K562 (cell line): ENCODE results near the gene LAMC1. TPM values are rescaled to one million over a fixed set of nuclear protein-coding genes. Genes with fewer than 3 reads are reported as not detected.

Source experiments
- ATAC-seq: fragments of 200-7000 bp; cut with Tn5 transposase; 3 replicates; pipeline ENCODE4 v1.9.1; 2020; ENCODE audit warnings: moderate library complexity
- BruUV-seq: library from RNA; stranded (reverse); fragments of 400-500 nt; replicated peaks from 2 replicates; lab custom pipeline; 2021; lab: Mats Ljungman, UMichigan
- CTCF ChIA-PET: fragments of 300-600 bp; formaldehyde crosslinking; extraction: SDS; loops from one replicate; lab custom pipeline; 2021; ENCODE audit warnings: low intra/inter-chr PET ratio; lab: Yijun Ruan, JAX
- POLR2A ChIA-PET: fragments of 300-600, 350-650 bp; sonication (Branson Sonifier 250); formaldehyde crosslinking; extraction: SDS; loops from one replicate; lab custom pipeline; 2021; ENCODE audit warnings: antibody characterized with exemption, inconsistent platforms; lab: Yijun Ruan, JAX
- DNase-seq, 4 experiments: peaks; one replicate each; pipeline versions ENCODE4 v3.0.0 to v3.0.0-alpha.2; 2011 to 2018; ENCODE audit warnings: low spot score in 3 of 4, mixed read lengths in 3 of 4; ENCODE audit errors: extremely low read depth in 1 of 4
- FAIRE-seq: peaks from 2 replicates; lab custom pipeline; 2011; peaks lifted over from hg19 to GRCh38; lab: Jason Lieb, UNC
- H2AFZ ChIP-seq: 2 replicates; pipeline ENCODE4 v1.6.0; 2011; ENCODE audit warnings: low read depth, low read length, control low read depth, inconsistent platforms
- H3K27ac ChIP-seq: fragments of 200-600 bp; 3 replicates; pipeline ENCODE4 v1.8.0; 2011; ENCODE audit warnings: low read depth, mild to moderate bottlenecking, control low read depth, inconsistent platforms, low read length, moderate library complexity, mixed read lengths; ENCODE audit errors: extremely low read depth
- H3K27me3 ChIP-seq, 2 experiments: fragments of 300-600 bp in 1 of 2; 2 replicates in 1 of 2; 3 replicates in 1 of 2; pipeline versions ENCODE4 v1.6.0 to v1.8.0; 2011; ENCODE audit warnings: inconsistent platforms in 2 of 2, low read length in 2 of 2, mild to moderate bottlenecking in 1 of 2, mixed read lengths in 1 of 2, moderate library complexity in 1 of 2; ENCODE audit not compliant: control insufficient read depth in 2 of 2, insufficient read depth in 2 of 2
- H3K36me3 ChIP-seq: fragments of 300-600 bp; 3 replicates; pipeline ENCODE4 v1.8.0; 2011; ENCODE audit warnings: mild to moderate bottlenecking, low read length, inconsistent platforms; ENCODE audit not compliant: control insufficient read depth, insufficient read depth
- H3K4me1 ChIP-seq, 2 experiments: fragments of 200-600 bp in 1 of 2; replicated peaks in 1 of 2; 2 replicates in 1 of 2; 3 replicates in 1 of 2; pipeline versions ENCODE4 v1.5.1 to v1.8.0; 2011; ENCODE audit warnings: inconsistent platforms in 2 of 2, low read length in 2 of 2, mild to moderate bottlenecking in 1 of 2, mixed read lengths in 1 of 2, moderate library complexity in 1 of 2; ENCODE audit not compliant: control insufficient read depth in 2 of 2, insufficient read depth in 2 of 2
- H3K4me2 ChIP-seq: 2 replicates; pipeline ENCODE4 v1.6.1; 2011; ENCODE audit warnings: low read length, control low read depth, inconsistent platforms, mixed read lengths; ENCODE audit not compliant: insufficient read depth
- H3K4me3 ChIP-seq: fragments of 200-600 bp; sonication (generic), shearing (Covaris generic); 2 replicates; pipeline ENCODE4 v1.5.1; 2016; ENCODE audit warnings: control low read depth, inconsistent platforms
- H3K79me2 ChIP-seq: fragments of 200-600 bp; 3 replicates; pipeline ENCODE4 v1.8.0; 2011; ENCODE audit warnings: low read length, inconsistent platforms; ENCODE audit not compliant: control insufficient read depth, insufficient read depth
- H3K9ac ChIP-seq, 2 experiments: 2 replicates each; pipeline versions ENCODE4 v1.6.0 to v1.6.1; 2011; ENCODE audit warnings: low read depth in 2 of 2, low read length in 2 of 2, control low read depth in 1 of 2, inconsistent platforms in 1 of 2, mild to moderate bottlenecking in 1 of 2, mixed read lengths in 1 of 2; ENCODE audit not compliant: insufficient read depth in 1 of 2
- H3K9me1 ChIP-seq: one replicate; pipeline ENCODE4 v1.6.0; 2011; ENCODE audit warnings: inconsistent platforms, mild to moderate bottlenecking, low read length, moderate library complexity; ENCODE audit not compliant: control insufficient read depth, insufficient read depth
- H3K9me3 ChIP-seq: replicated peaks from 2 replicates; pipeline ENCODE4 v1.5.1; 2011; ENCODE audit warnings: low read depth, low read length, inconsistent platforms; ENCODE audit not compliant: control insufficient read depth, insufficient read depth
- H4K20me1 ChIP-seq: replicated peaks from 2 replicates; pipeline ENCODE4 v1.6.1; 2011; ENCODE audit warnings: low read length, inconsistent platforms, mixed read lengths; ENCODE audit not compliant: control insufficient read depth, insufficient read depth
- ARID3A ChIP-seq: IDR thresholded peaks from 2 replicates; pipeline ENCODE4 v1.6.1; 2012; ENCODE audit warnings: low read depth, low read length, improper control_type of control experiment, borderline replicate concordance
- CREB1 ChIP-seq, 2 experiments: sonication (generic) in 1 of 2; formaldehyde crosslinking in 1 of 2; IDR thresholded peaks; 2 replicates each; pipeline versions ENCODE4 v1.6.1 to v1.8.0; 2012 to 2022; ENCODE audit warnings: inconsistent platforms in 1 of 2, mild to moderate bottlenecking in 1 of 2, missing genetic modification reagents in 1 of 2, moderate library complexity in 1 of 2
- CREB5 ChIP-seq: fragments of 250-450 bp; sonication (Bioruptor Pico); IDR thresholded peaks from 2 replicates; pipeline ENCODE4 v1.5.0; 2020; ENCODE audit warnings: mild to moderate bottlenecking
- CUX1 ChIP-seq: fragments of 200-800 bp; sonication (Bioruptor generic); IDR thresholded peaks from 2 replicates; pipeline ENCODE4 v1.6.1; 2016; ENCODE audit warnings: missing genetic modification characterization, missing compliant biosample characterization
- HDAC2 ChIP-seq: fragments of 450-650 bp; IDR thresholded peaks from 2 replicates; pipeline ENCODE4 v1.6.1; 2016; ENCODE audit warnings: mild to moderate bottlenecking
- HDAC3 ChIP-seq: fragments of 450-650 bp; IDR thresholded peaks from 2 replicates; pipeline ENCODE4 v1.6.1; 2018; ENCODE audit warnings: borderline replicate concordance, mild to moderate bottlenecking, moderate library complexity; ENCODE audit not compliant: partially characterized antibody
- HIVEP1 ChIP-seq: fragments of 250-450 bp; sonication (Bioruptor Pico); IDR thresholded peaks from 2 replicates; pipeline ENCODE4 v1.4.0; 2020; ENCODE audit warnings: mild to moderate bottlenecking
- IFI16 ChIP-seq: fragments of 250-450 bp; sonication (Bioruptor Pico); IDR thresholded peaks from 2 replicates; pipeline ENCODE4 v2.1.2; 2022; ENCODE audit warnings: mild to moderate bottlenecking, inconsistent platforms
- IRF1 ChIP-seq: sonication (generic); formaldehyde crosslinking; IDR thresholded peaks from 2 replicates; pipeline ENCODE4 v1.8.0; 2022; ENCODE audit warnings: missing genetic modification reagents, mild to moderate bottlenecking, borderline replicate concordance
- MCM5 ChIP-seq: fragments of 450-650 bp; IDR thresholded peaks from 2 replicates; pipeline ENCODE4 v1.6.1; 2016; ENCODE audit warnings: low read depth
- PURB ChIP-seq: sonication (generic); formaldehyde crosslinking; IDR thresholded peaks from 2 replicates; pipeline ENCODE4 v1.9.0; 2021; ENCODE audit warnings: low read depth, mild to moderate bottlenecking, missing genetic modification reagents
- RB1 ChIP-seq: fragments of 450-650 bp; IDR thresholded peaks from 2 replicates; pipeline ENCODE4 v1.6.1; 2017; ENCODE audit warnings: low read depth, mild to moderate bottlenecking
- WGBS: fragments of 100-300 bp; shearing (Covaris generic); methylation state at CpG from one replicate; pipeline ENCODE4 v1.1.6; 2016; ENCODE audit warnings: low coverage, mixed read lengths; ENCODE audit not compliant: insufficient coverage; ENCODE audit errors: missing lambda C conversion rate; 5-methylcytosine and 5-hydroxymethylcytosine counted together
- in situ Hi-C: fragments of 300-500 bp; cut with MboI; formaldehyde crosslinking; loops from 4 replicates; pipeline ENCODE4 v1.15.0; 2018; ENCODE audit warnings: inconsistent platforms, mixed read lengths
- intact Hi-C: fragments of 100-400 bp; cut with micrococcal nuclease; formaldehyde crosslinking; loops from 2 replicates; pipeline ENCODE4 v1.14.2; 2022
- polyA plus RNA-seq, 8 experiments: library from polyadenylated mRNA; depleted of rRNA in 4 of 8; stranded (reverse) in 5 of 8; unstranded in 3 of 8; fragments of >200 nt; fragmentation: Nextera tagmentation in 2 of 8; fragmentation: Illumina TruSeq in 1 of 8; extraction: Ambion mirVana in 2 of 8; extraction: Trizol in 1 of 8; gene quantifications; 2 replicates each; pipeline versions ENCODE4 v1.2.1 to v1.2.3, GENCODE V29; 2011 to 2014; ENCODE audit warnings: inconsistent platforms in 1 of 8, missing spikeins in 1 of 8
- total RNA-seq, 7 experiments: library from RNA; depleted of rRNA in 6 of 7; stranded (reverse); fragments of >200 nt in 6 of 7; fragmentation: Illumina TruSeq in 2 of 7; extraction: Trizol in 2 of 7; gene quantifications; 2 replicates each; pipeline versions ENCODE4 v1.2.1 to v1.2.3, GENCODE V29; 2011 to 2021; ENCODE audit warnings: low replicate concordance in 1 of 7

LAMC1 gene
- total and polyA plus RNA-seq, 9 of the 15 experiments (the other 6 are each of a cell fraction or from before 2014, with no cell fraction given), result 0.07 to 0.71 (median 0.13) TPM; not detected in 2

- ATAC-seq, result no peak
- FAIRE-seq, result no peak
- intact Hi-C loops, result no loop called here
- H3K79me2 ChIP-seq, result no peaks in the 10 kb centered on the region
- H3K27ac ChIP-seq, result no peak overlapping the region
- 0% methylated on average over 1 of the region's 1 CpG for WGBS
- POLR2A ChIA-PET, result interaction anchor here (0.6 kb wide), 1 partner anchor 954 kb away, joined by 3 read pairs; no protein-coding TSS in a partner anchor
- BruUV-seq, result no TSS peak
- H3K9me1 ChIP-seq, result no peaks in the 10 kb centered on the region
- no peaks in the 10 kb centered on the region for H3K36me3 ChIP-seq
- H3K4me3 ChIP-seq, result no peak overlapping the region
- H4K20me1 ChIP-seq, result no peaks in the 10 kb centered on the region
- no peak for TF ChIP-seq CREB1 (IDR thresholded peaks at IDR 0.05)
- no peak for TF ChIP-seq CREB1 (CRISPR knock-in tag; IDR thresholded peaks at IDR 0.05)
- TF ChIP-seq IRF1, result no peak
- no peak for TF ChIP-seq RB1
- TF ChIP-seq HIVEP1 (CRISPR knock-in tag), result no peak
- no peak for TF ChIP-seq HDAC2
- no peak for TF ChIP-seq CREB5 (CRISPR knock-in tag)
- no peak for TF ChIP-seq MCM5
- TF ChIP-seq PURB (CRISPR knock-in tag), result no peak
- TF ChIP-seq IFI16, result no peak
- no peak for TF ChIP-seq HDAC3
- no peak for TF ChIP-seq ARID3A
- no peak for TF ChIP-seq CUX1
- no peak overlapping the region for H3K9ac ChIP-seq
- H3K27me3 ChIP-seq, result peaks cover 4 to 8% of the 10 kb centered on the region in 2 experiments; a peak in 2 of 5 replicates
- H3K4me2 ChIP-seq, result no peak overlapping the region
- no peak for DNase-seq
- H3K9me3 ChIP-seq, result no peaks in the 10 kb centered on the region
- CTCF ChIA-PET, result no interaction called here
- no peak overlapping the region for H2AFZ ChIP-seq
- peaks cover 0 to 3% of the 10 kb centered on the region in 2 experiments; a peak in 1 of 5 replicates for H3K4me1 ChIP-seq
- in situ Hi-C loops, result no loop called here
These were observed 59.4 kb downstream of the LAMC1 start for GRCh38 chr1:183082650-183083049.
